NCI-H128 (cell line): ENCODE measurements around the gene FILIP1.

Source experiments
- DNase-seq: peaks from one replicate; lab custom pipeline; 2025; ENCODE audit not compliant: unreplicated experiment; lab: John Stamatoyannopoulos, UW

The FILIP1 gene

DNA sequence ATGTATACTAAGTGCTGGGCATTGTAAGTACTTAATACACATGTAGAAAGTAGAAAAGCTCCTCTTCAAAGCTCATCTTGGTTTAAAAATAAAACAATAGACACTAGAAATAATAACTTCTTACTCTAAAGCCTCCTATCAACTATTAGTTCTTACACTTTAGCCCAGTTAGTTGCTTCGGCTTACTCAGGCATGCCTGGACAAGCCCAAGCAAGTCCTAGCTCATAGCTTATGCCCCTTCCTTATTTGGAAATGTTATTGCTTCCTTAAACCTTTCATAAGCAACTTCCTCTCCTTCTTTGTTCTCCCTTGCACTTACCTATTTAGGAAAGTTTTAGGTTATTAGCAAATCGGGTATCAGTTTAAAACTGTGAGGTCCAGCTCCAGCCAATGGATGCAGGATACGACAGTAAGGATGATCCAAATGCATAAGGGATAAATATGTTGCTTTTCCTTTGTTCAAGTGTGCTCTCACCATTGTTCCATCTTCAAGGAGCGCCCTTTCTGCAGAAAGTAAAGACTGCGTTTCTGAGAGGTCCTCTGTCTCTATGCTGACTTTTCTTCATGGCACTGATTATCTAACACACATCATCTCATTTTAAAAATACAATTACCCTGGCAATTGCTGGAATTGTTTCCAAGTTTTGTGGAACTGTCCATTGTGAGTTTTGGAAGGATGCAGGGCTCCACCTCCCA lies 221.3 kb downstream of the FILIP1 start:
- no peak for DNase-seq

- DNase-seq: no peak
Observed at GRCh38 chr6:75268988-75269354, 224.6 kb downstream of the FILIP1 start.

DNA sequence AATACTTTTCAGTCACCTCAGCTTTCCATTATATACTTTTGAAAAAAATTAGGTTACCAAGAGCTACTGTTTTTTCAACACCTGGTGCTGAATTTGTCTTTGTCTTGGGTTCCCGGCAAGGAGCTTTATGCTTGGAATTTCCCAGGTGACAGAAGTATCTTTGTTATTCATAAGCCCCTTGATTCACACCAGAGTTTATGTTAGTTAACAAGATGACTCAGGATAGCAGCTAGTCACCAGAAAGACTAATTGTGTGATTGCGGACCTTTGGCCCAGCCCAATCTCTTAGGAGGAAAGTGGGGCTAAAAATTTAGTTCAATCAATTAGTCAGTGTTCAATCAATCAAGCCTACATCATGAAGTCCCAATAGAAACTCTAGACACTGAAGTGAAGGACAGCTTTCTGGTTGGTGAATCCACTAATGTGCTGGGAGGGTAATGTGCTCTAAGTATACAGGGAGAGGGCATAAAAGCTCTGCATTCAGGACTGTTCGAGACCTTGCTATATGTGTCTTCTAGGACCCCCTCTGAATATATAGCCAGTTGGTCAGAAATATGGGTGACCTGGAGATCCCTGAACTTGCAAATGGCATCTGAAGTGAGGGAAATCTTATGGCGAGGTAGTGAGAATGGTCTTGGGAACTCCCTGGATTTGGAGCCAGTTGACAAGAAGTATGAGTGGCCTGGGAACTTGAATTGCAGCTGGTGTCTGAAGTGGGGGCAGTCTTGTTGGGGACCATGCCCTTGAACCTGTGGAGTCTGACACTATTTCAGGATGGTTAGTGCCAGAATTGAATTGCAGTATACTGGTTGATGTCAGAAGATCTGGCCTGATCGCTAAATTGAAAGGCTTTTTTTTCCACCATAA lies 225.2 kb downstream of the FILIP1 start:
- DNase-seq: no peak

GRCh38 chr6:75267461-75267860 lies 226.1 kb downstream of the FILIP1 start:
- no peak for DNase-seq

DNA sequence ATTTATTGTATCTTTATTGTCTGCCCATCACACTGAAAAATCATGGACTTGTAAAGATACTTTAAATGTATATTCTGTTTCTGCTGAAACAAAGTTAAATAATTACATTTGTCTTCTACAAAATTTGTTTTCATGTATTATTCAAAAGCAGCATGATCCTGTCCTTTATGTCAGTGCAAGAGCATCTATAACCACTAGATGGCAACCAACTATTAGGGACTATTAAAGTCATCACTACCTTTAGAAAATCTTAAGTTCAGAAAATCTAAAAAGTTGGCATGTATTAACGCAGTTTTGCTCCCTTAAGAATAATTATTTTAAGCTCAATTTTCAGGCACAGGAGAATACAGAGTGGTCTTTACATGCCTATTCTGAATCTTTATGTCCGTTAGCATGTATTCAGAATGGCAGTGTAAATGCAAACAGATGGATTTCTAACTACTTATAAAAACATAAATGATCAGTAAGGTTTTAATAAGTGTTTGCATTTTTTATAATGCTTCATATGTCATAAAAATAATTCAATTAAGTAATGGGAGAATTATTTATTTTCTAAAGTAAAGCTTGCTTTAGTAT lies 226.8 kb downstream of the FILIP1 start:
- DNase-seq: no peak

GRCh38 chr6:75263401-75263750 lies 230.2 kb downstream of the FILIP1 start:
- no peak for DNase-seq

GRCh38 chr6:75262716-75263400 lies 230.7 kb downstream of the FILIP1 start:
- DNase-seq: no peak

- DNase-seq: no peak
Observed at GRCh38 chr6:75261299-75261698, 232.3 kb downstream of the FILIP1 start.

DNA sequence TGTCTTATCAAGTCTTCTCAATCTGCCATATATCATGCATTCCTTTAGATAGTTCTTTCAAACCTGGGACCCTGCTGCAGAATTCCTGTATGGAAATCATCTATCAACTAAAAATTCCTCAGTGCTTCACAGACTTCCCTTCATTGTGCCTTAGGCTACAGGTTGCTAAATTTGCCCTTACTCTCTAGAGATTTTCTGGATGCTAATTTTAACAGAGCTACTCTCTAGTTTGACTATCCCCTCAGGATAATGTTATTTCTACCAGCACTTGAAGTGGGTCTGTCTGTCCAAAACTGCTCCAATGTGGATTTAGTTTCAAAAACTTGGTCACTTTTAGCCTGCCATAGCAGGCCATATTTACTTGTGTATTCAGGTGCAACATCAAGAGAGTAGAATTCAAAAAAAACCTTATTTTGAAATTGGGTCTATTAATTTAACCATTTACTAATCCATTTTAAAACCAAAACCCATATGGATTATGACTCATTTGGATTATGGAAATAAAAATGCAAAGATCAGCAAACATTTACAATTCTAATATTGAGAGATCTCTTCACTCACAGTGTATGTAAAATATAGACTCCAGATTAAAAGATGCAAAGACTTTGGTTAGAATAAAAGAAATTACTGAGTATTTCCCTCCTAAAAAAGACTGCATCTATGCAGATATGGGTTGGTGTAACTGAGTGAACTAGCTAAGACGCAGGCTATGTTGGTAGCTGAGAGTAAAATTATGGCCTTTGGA lies 236.1 kb downstream of the FILIP1 start:
- no peak for DNase-seq

DNA sequence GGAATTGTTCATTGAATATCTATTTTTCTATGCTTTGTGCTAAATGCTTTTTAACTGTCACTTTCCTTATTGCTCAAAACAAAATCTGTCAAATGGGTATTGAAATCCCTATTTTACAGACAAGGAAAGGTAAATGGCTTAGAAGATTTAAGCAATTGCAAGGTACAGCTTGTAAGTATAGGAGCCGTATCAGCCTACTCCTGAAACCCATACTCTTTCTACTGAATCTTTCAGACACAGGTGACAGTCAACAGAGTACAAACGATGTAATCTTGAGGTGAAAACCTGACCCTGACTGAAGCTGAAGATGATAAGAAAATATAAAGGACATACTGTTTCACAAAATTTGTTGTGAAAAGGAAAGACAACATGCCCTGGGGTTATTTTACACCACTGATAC lies 243.0 kb downstream of the FILIP1 start:
- DNase-seq: no peak

GRCh38 chr6:75249837-75250236 lies 243.8 kb downstream of the FILIP1 start:
- DNase-seq: no peak

DNA sequence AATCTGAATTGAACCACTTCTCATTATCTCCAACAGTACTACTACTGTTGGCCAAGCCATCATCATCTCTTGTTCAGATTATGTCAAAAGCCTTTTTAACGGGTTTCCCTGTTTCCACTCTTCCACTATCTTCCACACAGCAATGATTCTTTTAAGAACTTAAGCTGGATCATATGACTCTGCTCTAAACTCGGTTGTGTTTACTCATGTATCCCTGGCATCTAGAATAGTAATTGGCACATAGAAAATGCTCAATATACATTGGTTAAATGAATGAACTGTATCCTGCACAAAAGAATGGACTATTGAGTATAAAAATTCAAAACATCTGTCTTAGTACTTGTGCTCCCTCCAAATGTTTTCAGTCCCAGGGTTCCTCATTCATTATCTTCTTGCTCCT lies 247.2 kb downstream of the FILIP1 start:
- DNase-seq: no peak

DNA sequence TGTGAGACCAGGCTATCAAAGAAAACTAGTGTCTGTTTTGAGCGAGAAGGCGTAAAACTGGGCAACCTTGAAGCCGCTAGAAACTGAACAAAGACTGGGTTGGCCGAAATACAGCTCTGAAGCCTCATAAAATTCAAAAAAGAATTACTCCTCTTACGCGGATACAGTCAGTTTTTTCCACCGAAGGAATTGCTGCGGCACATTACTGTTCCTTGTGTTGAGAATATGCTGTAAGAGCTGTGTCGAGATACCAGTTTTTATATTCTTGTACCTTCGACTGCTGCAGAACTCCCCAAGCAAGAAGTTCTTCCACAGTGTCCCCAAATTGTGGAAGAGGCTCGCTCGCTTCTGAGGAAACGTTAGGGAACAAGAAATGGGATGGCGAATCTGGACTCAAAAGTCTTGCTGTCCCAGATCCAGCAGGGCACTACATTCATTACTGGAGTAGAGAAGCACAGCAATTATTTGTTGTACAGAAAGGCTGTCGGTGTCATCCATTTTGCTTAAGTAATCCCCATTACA lies 249.5 kb downstream of the FILIP1 start:
- DNase-seq: no peak

GRCh38 chr6:75243333-75244062 lies 250.1 kb downstream of the FILIP1 start, which contains the start of gene COX7A2:
Gene COX7A2 (minus strand): TSS chr6:75243801. CDS start chr6:75243734, 67 bp downstream.
- peak; percentile 87 for DNase-seq
